Stimulated activated CD8-positive, alpha-beta memory T cell treated with anti-CD3 and anti-CD28 coated beads, Interleukin-2, amount 100 ng/mL, for 48 hours (primary cell): ENCODE data around the gene TRPC4AP.
"Not testable (repeated sequence)": the region's sequence is repeated elsewhere in the genome, so short reads cannot be mapped to it uniquely, and the experiment has no call there.

Experiments
- DNase-seq, 2 donors: peaks; one replicate each; pipeline ENCODE4 v3.0.0-alpha.2; 2020; ENCODE audit warnings: low read depth in 2 of 2

Gene TRPC4AP

DNA sequence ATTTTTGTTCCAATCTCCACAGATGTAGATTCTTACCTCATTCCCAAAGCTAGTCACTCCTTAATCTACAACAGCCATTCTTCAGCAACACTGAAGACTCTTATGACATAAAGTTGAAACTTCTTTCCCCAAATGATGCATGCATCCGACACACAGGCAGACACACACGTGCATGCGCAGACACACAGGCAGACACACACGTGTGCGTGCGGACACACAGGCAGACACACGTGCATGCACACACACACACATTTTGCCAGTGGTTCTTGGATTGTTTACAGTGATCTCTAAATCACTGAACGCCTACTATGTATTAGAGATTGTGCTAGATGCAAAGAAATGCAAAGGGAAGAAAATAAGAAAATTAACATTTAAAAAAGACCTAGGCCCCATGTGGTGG lies 9.0 kb upstream of the TRPC4AP start:
- DNase-seq: no peak

DNA sequence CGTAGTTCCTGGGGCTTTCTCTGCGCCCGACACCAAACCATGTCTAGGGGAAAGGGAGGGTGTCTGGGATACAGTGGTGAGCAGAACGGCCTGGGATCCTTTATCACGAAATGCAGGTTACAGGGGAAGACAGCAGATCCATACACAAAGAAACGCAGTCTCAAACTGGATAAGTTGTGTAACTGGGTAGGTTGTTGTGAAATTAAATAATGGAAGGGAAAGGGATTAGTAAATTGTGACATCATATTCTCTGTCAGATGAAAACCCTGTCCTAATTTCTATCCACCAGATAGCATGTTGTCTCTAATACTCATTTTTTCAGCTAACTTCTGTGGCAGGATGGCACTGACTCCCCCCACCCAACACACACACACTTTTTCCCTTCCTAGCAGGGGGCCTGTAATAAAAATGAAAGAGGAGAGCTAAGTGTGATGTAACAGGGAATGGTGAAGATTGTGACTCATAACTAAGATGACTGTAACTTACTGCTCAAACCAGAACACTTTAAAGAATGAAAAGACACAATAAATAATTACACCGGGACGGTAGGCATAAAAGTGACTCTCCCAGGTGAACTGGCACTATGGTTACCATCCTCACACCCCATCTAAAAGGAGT lies 769 bp upstream of the TRPC4AP start:
- peak in 1 of 2 donors; percentile 17 for DNase-seq

DNA sequence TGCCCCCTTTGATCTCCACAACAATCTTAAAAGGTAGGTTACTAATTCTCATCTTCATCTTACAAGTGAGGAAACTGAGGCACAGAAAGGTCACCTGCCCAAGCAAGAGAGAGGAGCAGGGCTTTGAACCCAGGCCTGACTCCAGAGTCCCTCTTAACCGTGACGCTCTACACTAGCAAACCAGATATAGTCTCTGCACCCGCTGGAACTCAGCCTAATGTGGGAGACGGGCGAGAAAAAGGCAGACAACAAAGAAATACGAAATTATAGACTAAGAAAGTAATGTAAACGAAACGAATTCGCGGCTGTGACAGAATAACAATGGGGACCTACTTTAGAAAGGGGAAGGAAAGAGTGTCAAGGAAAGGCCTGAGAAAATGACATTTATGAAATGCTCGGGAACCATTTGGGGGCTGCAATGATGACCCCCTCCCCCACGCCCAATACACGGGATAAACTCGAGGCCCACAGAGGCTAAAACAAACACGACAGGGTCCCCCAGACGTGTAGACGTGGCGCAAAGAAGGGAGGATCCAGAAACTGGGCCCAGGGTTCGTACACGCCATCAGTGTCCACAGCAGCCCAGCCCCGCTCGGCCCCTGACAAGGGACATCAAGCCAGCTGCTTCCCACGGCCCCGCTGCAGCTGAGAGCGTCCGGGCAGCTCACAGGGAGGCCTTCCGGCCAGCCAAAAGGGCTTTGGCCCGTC lies 637 bp downstream of the TRPC4AP start:
- no peak for DNase-seq

DNA sequence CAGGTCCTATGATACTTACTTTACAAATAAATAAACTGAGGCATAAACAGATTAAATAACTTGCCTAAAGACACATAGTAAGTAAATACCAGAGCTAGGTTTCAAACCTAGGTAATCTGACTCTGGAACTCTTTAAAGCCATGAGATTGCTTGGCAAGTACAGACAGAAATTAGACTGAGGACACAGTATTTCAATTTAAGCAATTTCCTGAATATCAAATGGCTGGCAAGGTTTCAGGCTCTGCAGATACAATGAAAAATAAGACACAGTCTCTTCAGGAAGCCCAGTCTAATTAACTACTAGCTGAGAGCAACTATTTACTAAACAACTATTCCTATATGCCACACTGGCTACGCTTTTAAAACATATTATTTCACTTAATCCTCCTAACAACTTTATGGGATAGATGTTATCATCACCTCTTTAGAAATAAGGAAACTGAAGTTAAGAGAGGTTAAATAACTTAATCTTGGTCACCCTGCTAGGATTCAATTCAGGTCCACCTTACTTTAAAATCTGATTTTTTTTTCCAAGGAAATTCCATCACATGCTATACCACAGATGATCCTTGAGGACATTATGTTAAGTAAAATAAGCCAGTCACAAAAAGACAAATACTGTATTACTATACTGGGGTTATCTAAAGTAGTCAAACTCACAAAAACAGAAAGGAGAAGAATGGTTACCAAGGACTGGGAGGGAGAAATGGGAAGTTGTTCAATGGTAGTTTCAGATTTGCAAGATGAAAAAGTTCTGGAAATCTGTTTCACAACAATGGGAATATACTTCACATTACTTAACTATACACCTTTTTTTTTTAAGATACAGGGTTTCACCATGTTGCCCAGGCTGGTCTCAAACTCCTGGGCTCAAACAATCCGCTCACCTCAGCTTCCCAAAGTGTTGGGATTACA lies 4.1 kb downstream of the TRPC4AP start:
- no peak for DNase-seq

GRCh38 chr20:35087791-35088190 lies 4.8 kb downstream of the TRPC4AP start:
- DNase-seq: no peak

GRCh38 chr20:35087355-35087754 lies 5.3 kb downstream of the TRPC4AP start:
- no peak for DNase-seq

DNA sequence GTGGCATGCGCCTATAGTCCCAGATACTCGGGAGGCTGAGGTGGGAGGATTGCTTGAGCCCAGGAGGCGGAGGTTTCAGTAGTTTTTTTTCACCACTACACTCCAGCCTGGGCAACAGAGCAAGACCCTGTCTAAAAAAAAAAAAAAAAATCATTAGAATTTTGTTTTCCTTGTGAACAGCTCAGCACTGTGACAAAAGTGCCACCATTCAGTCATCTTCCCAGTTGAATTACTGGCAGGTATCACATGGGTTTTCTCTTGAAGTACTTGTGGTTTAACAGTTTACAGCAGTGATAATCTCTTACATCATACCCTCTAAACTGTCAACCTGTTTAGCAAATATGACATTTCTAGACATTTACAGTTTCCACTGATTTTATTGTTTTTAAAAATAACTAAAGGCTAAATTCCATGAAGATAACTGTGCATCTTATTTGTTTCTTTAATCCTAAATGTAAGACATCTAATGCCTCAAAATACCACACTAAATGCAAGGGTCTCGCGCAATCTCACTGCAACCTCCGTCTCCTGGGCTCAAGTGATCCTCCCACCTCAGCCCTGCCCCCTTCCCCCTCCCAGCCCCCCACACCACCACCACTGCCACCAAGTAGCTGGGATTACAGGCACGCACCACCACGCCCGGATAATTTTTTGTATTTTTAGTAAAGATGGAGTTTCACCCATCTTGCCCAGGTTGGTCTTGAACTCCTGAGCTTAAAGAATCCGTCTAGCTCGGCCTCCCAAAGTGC lies 7.0 kb downstream of the TRPC4AP start:
- DNase-seq: no peak

DNA sequence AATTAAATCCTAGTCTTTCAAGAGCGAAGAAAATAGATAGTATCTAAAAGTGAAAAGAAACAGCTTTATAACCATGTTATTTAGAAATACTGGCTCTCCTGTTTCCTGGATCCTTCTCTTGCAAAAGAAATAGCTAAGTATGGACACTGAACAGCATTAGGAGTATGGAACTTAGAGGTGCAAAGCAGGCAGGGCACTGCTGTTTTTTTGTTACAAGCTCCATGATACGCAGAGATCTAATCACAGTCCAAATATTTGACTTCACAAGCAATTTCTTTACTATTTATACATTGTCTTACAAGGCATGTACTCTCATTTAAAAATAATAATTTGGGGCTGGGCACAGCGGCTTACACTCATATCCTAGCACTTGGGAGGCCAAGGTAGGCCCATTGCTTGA lies 7.6 kb downstream of the TRPC4AP start:
- no peak for DNase-seq

- DNase-seq: not testable (repeated sequence)
These were observed 12.3 kb downstream of the TRPC4AP start for GRCh38 chr20:35080348-35080642.

DNA sequence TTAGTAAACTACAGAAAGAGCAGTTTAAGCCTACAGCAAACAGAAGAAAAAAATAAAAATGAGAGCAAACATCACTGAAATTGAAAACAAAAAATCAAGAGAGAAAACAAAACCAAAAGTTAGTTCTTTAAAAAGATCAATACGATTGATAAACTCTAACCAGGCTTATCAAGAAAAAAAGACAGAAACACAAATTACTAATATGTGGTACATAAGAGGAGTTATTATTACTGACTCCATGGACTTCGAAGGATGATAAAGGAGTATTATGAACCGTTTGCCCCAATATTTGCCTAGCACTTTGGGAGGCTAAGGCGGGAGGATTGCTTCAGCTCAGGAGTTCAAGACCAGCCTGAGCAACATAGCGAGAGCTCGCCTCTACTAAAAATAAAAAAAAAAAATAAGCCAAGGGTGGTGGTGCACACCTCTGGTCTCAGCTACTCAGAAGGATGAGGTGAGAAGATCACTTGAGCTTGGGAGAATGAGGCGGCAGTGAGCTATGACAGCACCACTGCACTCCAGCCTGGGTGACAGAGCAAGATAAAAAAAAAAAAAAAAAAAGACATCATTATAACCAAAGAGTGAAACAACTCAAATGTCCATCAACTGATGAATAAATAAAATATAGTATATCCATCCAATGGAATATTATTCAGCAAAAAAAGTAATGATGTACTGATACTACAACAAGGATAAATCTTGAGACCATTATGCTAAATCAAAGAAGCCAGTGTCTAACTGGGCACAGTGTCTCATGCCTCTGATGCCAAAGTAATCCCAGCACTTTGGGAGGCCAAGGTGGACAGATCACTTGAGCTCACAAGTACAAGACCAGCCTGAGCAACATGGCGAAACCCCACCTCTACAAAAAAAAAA lies 12.9 kb downstream of the TRPC4AP start:
- no peak for DNase-seq

DNA sequence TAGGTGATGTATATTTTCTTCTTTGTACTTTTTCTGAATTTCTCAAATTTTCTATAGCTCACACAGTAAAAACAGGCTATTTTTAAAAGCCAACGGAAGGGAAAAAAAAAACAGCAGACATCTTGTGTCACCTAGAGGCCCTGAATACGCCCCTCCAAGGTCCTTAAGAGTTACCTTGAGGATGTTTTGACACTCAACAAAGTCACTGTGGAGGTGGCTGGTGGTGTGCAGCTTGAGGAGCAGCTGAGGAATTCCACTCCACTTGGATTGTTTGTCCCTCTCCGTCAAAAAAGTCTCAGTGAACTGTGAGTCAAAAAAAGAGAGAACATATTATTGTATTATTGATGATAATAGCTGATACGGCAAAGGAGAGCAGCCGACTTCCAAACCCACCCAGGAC lies 14.7 kb downstream of the TRPC4AP start:
- DNase-seq: no peak

DNA sequence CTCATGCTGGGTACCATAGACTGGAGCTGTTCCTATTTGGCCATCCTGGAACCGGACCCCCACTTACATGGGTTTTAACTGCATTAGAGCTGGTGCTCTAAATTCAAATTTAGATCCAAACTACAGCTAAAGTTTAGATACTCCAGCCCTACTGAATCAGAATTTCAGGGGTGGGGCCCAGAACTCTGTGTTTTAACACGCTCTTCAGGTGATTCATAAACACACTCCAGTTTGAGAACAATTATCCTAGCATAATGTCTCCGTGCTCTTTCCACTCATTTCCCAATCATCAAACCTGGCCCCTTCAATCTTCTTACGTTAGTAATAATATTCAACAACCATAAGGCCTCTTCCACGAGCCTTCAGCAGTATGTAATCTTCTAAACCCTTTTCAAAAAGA lies 15.3 kb downstream of the TRPC4AP start:
- DNase-seq: no peak

GRCh38 chr20:35071436-35072153 lies 21.0 kb downstream of the TRPC4AP start:
- DNase-seq: not testable (repeated sequence)

- no peak for DNase-seq
These were observed 26.4 kb downstream of the TRPC4AP start for GRCh38 chr20:35066194-35066593.

DNA sequence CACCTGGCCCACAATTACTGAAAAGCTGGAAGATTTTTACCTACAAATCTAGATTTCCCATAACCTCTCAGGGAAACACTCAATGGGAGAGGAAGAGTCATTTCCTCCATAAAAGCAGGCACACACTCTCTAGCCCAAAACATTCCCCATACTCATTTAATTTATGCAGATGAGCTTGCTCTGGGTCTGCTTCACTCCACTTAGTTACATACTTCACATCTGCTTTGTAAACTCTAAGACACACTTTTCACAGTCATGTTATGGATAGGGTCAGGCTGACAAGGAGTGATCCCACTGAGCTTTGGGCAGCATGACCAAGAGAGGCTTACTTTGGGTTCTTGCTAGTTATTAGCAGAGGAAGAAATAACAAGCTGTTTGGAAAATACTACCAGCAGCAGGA lies 27.4 kb downstream of the TRPC4AP start:
- DNase-seq: no peak

DNA sequence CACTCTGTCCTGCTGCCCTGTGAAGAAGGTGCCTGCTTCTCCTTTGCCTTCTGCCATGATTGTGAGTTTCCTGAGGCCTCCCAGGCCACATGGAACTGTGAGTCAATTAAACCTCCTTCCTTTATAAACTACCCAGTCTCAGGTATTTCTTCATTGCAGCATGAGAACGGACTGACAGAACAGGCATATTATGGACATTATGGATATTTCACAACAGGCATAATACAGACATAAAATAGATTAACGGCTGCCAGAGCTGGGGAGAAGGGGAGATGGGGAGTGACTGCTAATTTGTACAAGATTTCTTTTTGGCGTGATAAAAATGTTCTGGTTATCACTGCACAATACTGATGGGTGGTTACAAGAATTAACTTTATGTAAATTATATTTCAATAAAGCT lies 29.4 kb downstream of the TRPC4AP start:
- DNase-seq: no peak

DNA sequence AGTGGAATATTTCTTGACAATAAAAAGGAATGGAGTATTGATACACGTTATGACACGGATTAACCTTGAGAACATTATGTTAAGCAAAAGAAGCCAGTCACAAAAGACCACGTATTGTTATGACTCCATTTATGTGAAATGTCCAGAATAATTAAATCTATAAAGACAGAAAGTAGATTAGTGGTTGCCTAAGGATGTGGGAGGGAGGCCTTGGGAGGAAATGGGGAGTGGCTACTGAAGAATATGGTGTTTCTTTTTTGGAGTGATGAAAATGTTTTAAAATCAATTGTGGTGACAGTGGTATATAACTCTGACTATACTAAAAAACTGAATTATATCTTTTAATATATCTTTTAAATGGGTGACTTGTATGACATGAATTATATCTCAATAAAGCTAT lies 30.1 kb downstream of the TRPC4AP start:
- DNase-seq: no peak

- no peak for DNase-seq
These were observed 32.4 kb downstream of the TRPC4AP start for GRCh38 chr20:35060168-35060567.

GRCh38 chr20:35059612-35060011 lies 33.0 kb downstream of the TRPC4AP start:
- DNase-seq: no peak

GRCh38 chr20:35059110-35059509 lies 33.5 kb downstream of the TRPC4AP start:
- no peak for DNase-seq
